Activated naive CD4-positive, alpha-beta T cell treated with anti-CD3 and anti-CD28 coated beads for 36 hours (primary cell): ENCODE data around the gene CR2. TPM values are rescaled to one million over a fixed set of nuclear protein-coding genes. Genes with fewer than 3 reads are reported as not detected.
"Not testable (repeated sequence)": the region's sequence is repeated elsewhere in the genome, so short reads cannot be mapped to it uniquely, and the experiment has no call there.

ENCODE experiments used
- CTCF ChIA-PET: fragments of 350-600 bp; sonication (Branson Sonifier 250); formaldehyde crosslinking; loops from one replicate; lab custom pipeline; 2021; ENCODE audit warnings: antibody characterized with exemption; lab: Charles Lee
- DNase-seq: peaks from one replicate; pipeline ENCODE4 v3.0.0-alpha.2; 2020
- H3K27ac Mint-ChIP-seq: one replicate; pipeline ENCODE4 v1.8.0; 2021; ENCODE audit warnings: mild to moderate bottlenecking, mixed read lengths
- H3K27me3 Mint-ChIP-seq: one replicate; pipeline ENCODE4 v1.8.0; 2021; ENCODE audit warnings: low read depth, mixed read lengths
- H3K36me3 Mint-ChIP-seq: one replicate; pipeline ENCODE4 v1.8.0; 2021; ENCODE audit warnings: low read depth, mixed read lengths
- H3K4me1 Mint-ChIP-seq: one replicate; pipeline ENCODE4 v1.8.0; 2021; ENCODE audit warnings: low read depth, mixed read lengths
- H3K4me3 Mint-ChIP-seq: one replicate; pipeline ENCODE4 v1.8.0; 2021; ENCODE audit warnings: mild to moderate bottlenecking, moderate library complexity, mixed read lengths
- H3K9me3 Mint-ChIP-seq: one replicate; pipeline ENCODE4 v1.8.0; 2021; ENCODE audit warnings: mixed read lengths
- intact Hi-C: fragments of 100-400 bp; cut with micrococcal nuclease; formaldehyde crosslinking; loops from one replicate; pipeline ENCODE4 v1.15.1; 2023
- total RNA-seq, 2 experiments: library from RNA; stranded (reverse); gene quantifications; one replicate each; pipeline ENCODE4 v1.2.3, GENCODE V29; 2021

CR2 gene
- total RNA-seq, 2 experiments from 2014 or later: 0.36 to 1.8 TPM

- Mint-ChIP-seq H3K36me3 (no peaks in the 10 kb centered on the region), H3K4me3 (no peak overlapping the region), H3K4me1 (no peaks in the 10 kb centered on the region), H3K27me3 (peaks cover 3% of the 10 kb centered on the region), H3K9me3 (peaks cover 12% of the 10 kb centered on the region), H3K27ac (no peak overlapping the region)
- DNase-seq: no peak
- intact Hi-C loops: no loop called here
- CTCF ChIA-PET: no interaction called here
These were observed 29.5 kb upstream of the CR2 start for GRCh38 chr1:207424570-207425131.

- intact Hi-C loops: no loop called here
- Mint-ChIP-seq H3K4me1 (no peaks in the 10 kb centered on the region), H3K27me3 (peaks cover 3% of the 10 kb centered on the region), H3K9me3 (no peaks in the 10 kb centered on the region), H3K27ac (no peak overlapping the region), H3K4me3 (no peak overlapping the region), H3K36me3 (no peaks in the 10 kb centered on the region)
- CTCF ChIA-PET: interaction anchor here (1.1 kb wide), 1 partner anchor 26 kb away, joined by 3 read pairs; the partner anchor contains the start of gene CR2
- no peak for DNase-seq
These were observed 26.1 kb upstream of the CR2 start for GRCh38 chr1:207427832-207428585.

- Mint-ChIP-seq H3K27ac (no peak overlapping the region), H3K4me3 (no peak overlapping the region)
- intact Hi-C loops: no loop called here
These were observed 25.3 kb upstream of the CR2 start for GRCh38 chr1:207428783-207429182.

GRCh38 chr1:207429963-207430362, 24.2 kb upstream of the CR2 start:
- no peaks in the 10 kb centered on the region for H3K9me3 Mint-ChIP-seq
- H3K27ac Mint-ChIP-seq: no peak overlapping the region
- intact Hi-C loops: no loop called here
- no peak overlapping the region for H3K4me3 Mint-ChIP-seq
- H3K36me3 Mint-ChIP-seq: no peaks in the 10 kb centered on the region
- CTCF ChIA-PET: no interaction called here
- no peaks in the 10 kb centered on the region for H3K4me1 Mint-ChIP-seq
- DNase-seq: no peak
- H3K27me3 Mint-ChIP-seq: peaks cover 3% of the 10 kb centered on the region

More at GRCh38 chr1:207428783-207429182, 25.3 kb upstream of the CR2 start:
- Mint-ChIP-seq H3K9me3 (no peaks in the 10 kb centered on the region), H3K36me3 (no peaks in the 10 kb centered on the region), H3K4me1 (no peaks in the 10 kb centered on the region), H3K27me3 (peaks cover 3% of the 10 kb centered on the region)
- CTCF ChIA-PET: interaction anchor here (0.6 kb wide), 1 partner anchor 1707 kb away, joined by 3 read pairs; no protein-coding TSS in a partner anchor
- DNase-seq: no peak

GRCh38 chr1:207430602-207431001, 23.5 kb upstream of the CR2 start:
- no peak for DNase-seq
- Mint-ChIP-seq H3K4me1 (no peaks in the 10 kb centered on the region), H3K36me3 (no peaks in the 10 kb centered on the region), H3K27me3 (peaks cover 3% of the 10 kb centered on the region), H3K27ac (no peak overlapping the region), H3K9me3 (no peaks in the 10 kb centered on the region), H3K4me3 (no peak overlapping the region)
- intact Hi-C loops: no loop called here
- CTCF ChIA-PET: no interaction called here

GRCh38 chr1:207431508-207431907, 22.6 kb upstream of the CR2 start:
- H3K9me3 Mint-ChIP-seq: no peaks in the 10 kb centered on the region
- DNase-seq: no peak
- H3K27ac Mint-ChIP-seq: no peak overlapping the region
- no peak overlapping the region for H3K4me3 Mint-ChIP-seq
- intact Hi-C loops: no loop called here
- CTCF ChIA-PET: interaction anchor here (0.8 kb wide), 1 partner anchor 365 kb away, joined by 5 read pairs; no protein-coding TSS in a partner anchor
- H3K36me3 Mint-ChIP-seq: no peaks in the 10 kb centered on the region
- peaks cover 3% of the 10 kb centered on the region for H3K27me3 Mint-ChIP-seq
- peaks cover 4% of the 10 kb centered on the region for H3K4me1 Mint-ChIP-seq

GRCh38 chr1:207433435-207433834, 20.7 kb upstream of the CR2 start:
- H3K27ac Mint-ChIP-seq: no peak overlapping the region
- no peaks in the 10 kb centered on the region for H3K36me3 Mint-ChIP-seq

GRCh38 chr1:207436746-207437145, 17.4 kb upstream of the CR2 start:
- H3K9me3 Mint-ChIP-seq, CTCF ChIA-PET, H3K27me3 Mint-ChIP-seq: not testable (repeated sequence)

More at GRCh38 chr1:207433435-207433834, 20.7 kb upstream of the CR2 start:
- no peak overlapping the region for H3K4me3 Mint-ChIP-seq
- no peaks in the 10 kb centered on the region for H3K27me3 Mint-ChIP-seq
- no peak for DNase-seq
- CTCF ChIA-PET: no interaction called here
- peaks cover 4% of the 10 kb centered on the region for H3K4me1 Mint-ChIP-seq
- intact Hi-C loops: no loop called here
- H3K9me3 Mint-ChIP-seq: no peaks in the 10 kb centered on the region

GRCh38 chr1:207440626-207441025, 13.5 kb upstream of the CR2 start:
- Mint-ChIP-seq H3K27me3 (no peaks in the 10 kb centered on the region), H3K27ac (no peak overlapping the region), H3K36me3 (no peaks in the 10 kb centered on the region), H3K4me3 (no peak overlapping the region), H3K4me1 (peaks cover 4% of the 10 kb centered on the region), H3K9me3 (no peaks in the 10 kb centered on the region)
- CTCF ChIA-PET: no interaction called here
- no peak for DNase-seq
- intact Hi-C loops: no loop called here

More at GRCh38 chr1:207436746-207437145, 17.4 kb upstream of the CR2 start:
- H3K27ac Mint-ChIP-seq, H3K4me3 Mint-ChIP-seq, intact Hi-C loops, H3K36me3 Mint-ChIP-seq, DNase-seq, H3K4me1 Mint-ChIP-seq: not testable (repeated sequence)

GRCh38 chr1:207444514-207445217, 9.5 kb upstream of the CR2 start:
- no peak for DNase-seq
- no peaks in the 10 kb centered on the region for H3K9me3 Mint-ChIP-seq
- intact Hi-C loops: no loop called here
- H3K36me3 Mint-ChIP-seq: no peaks in the 10 kb centered on the region
- no peak overlapping the region for H3K4me3 Mint-ChIP-seq
- H3K27me3 Mint-ChIP-seq: no peaks in the 10 kb centered on the region
- H3K27ac Mint-ChIP-seq: no peak overlapping the region
- no peaks in the 10 kb centered on the region for H3K4me1 Mint-ChIP-seq
- CTCF ChIA-PET: interaction anchor here (0.6 to 1.1 kb wide), 2 partner anchors 28 to 48 kb away, joined by 3 to 7 read pairs; no protein-coding TSS in a partner anchor

- Mint-ChIP-seq H3K9me3 (no peaks in the 10 kb centered on the region), H3K36me3 (no peaks in the 10 kb centered on the region), H3K27me3 (peaks cover 18% of the 10 kb centered on the region), H3K4me3 (peak overlapping the region; percentile 65), H3K4me1 (peaks cover 7% of the 10 kb centered on the region), H3K27ac (no peak overlapping the region)
- intact Hi-C loops: loop anchor here (1.0 to 2.0 kb wide), 2 partner anchors 41 to 46 kb away; no protein-coding TSS in a partner anchor
- CTCF ChIA-PET: interaction anchor here (0.6 to 2.8 kb wide), 6 partner anchors 10 to 130 kb away, joined by 3 to 10 read pairs (median 4); no protein-coding TSS in a partner anchor
- DNase-seq: no peak
These were observed 450 bp upstream of the CR2 start for GRCh38 chr1:207453710-207454045.

GRCh38 chr1:207455183-207455754, 1.1 kb downstream of the CR2 start:
- no peak for DNase-seq
- Mint-ChIP-seq H3K9me3 (no peaks in the 10 kb centered on the region), H3K4me1 (peaks cover 16% of the 10 kb centered on the region), H3K27me3 (peaks cover 18% of the 10 kb centered on the region), H3K4me3 (peak overlapping the region; percentile 65), H3K36me3 (no peaks in the 10 kb centered on the region), H3K27ac (no peak overlapping the region)
- intact Hi-C loops: loop anchor here (2.0 kb wide), 1 partner anchor 42 kb away; no protein-coding TSS in a partner anchor
- CTCF ChIA-PET: interaction anchor here (0.9 to 2.8 kb wide), 3 partner anchors 9 to 28 kb away, joined by 3 to 10 read pairs (median 5); no protein-coding TSS in a partner anchor
